NCI-H524 treated with DMSO at 0.1 percent for 48 hours (cell line): ENCODE data around the gene PPFIBP1.
"Not testable (repeated sequence)": the region's sequence is repeated elsewhere in the genome, so short reads cannot be mapped to it uniquely, and the experiment has no call there.

Source experiments
- DNase-seq: peaks from one replicate; lab custom pipeline; 2025; lab: John Stamatoyannopoulos, UW

Gene PPFIBP1

DNA sequence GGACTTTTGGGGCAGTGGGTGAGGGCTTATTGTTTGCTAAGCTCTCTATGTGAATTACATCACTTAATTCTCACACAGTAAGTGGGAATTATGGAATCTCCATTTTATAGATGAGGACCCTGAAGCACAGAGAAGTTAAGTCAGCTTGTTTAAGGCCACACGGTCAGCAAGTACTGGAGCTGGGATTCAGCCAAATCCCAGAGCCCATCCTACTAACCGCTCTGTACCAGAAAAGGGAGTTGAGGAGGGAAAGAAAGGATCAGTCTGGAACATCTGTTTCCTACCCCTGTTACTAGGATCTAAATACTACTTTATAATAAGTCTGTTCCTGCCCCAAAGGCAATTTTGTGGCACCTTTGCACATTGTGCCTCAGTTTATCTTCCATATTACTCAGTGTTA lies 42.6 kb downstream of the PPFIBP1 start:
- no peak for DNase-seq

DNA sequence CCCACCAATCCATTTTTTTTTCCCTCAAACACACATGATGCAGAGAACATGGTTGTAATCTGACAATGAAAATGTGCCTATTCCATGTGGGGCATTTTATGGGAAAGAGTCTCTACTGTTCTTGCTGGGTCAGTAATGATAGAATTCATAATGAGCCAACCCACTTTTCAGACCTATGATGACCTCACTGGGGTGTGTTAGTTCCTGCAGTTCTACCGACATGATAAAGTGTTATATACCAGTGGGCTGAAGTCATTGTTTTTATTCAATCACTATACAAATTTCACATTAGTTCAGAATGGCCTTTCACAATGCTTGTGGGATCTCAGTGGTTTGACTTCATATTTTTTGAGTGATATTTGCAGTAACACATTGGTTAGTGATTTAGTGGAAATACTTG lies 47.5 kb downstream of the PPFIBP1 start:
- no peak for DNase-seq

DNA sequence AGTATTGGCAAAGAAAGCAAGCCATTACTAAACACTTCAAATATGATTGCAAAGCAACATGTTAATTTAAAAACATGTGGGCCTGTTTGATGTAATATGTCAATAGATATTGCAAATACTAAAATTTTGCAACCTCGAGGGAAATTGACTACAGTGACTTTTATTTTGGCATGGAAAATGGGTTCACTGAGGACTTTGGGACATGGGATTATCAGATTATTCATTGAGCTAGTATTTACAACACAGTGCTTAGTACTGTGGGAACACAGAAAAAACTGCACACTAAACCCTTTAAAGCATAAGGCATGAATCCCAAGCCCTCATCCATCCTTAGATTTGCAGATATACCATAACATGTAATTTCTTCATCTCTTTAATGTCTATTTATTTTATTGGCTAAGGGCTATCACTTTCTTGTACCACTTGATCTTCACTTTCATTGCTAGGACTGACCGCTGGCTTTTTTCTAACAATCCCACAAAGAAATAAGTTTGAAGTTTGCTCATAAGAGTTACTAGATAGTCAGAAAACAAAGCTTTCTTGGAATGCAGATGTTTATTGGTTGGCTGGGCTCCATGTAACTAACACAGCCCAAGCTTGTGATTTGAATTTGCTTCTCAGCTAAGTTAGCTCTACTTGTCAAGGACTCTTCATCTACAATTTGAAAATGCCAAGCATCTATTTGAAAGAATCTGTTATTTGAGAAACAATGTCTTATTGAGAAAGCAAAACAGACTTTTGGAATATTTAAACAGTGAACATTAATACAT lies 48.7 kb downstream of the PPFIBP1 start:
- no peak for DNase-seq

DNA sequence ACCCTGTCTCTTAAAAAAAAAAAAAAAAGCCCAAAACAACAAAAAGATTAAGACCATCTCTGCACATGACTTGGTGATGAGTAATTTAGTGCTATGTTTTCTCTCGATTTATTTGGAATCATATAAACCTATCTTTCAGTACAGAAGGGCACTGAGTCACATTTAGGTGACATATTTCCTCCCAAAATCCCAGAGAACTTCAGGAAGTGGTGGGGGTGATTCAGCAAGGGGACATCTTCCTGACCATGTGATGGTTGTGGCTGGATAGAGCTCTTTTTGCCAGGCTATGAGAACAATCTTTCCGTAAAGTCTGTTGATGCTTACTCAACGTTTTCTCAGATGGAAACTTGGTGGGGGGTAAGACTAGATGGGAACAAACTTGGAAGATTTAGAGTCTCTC lies 50.0 kb downstream of the PPFIBP1 start:
- no peak for DNase-seq

DNA sequence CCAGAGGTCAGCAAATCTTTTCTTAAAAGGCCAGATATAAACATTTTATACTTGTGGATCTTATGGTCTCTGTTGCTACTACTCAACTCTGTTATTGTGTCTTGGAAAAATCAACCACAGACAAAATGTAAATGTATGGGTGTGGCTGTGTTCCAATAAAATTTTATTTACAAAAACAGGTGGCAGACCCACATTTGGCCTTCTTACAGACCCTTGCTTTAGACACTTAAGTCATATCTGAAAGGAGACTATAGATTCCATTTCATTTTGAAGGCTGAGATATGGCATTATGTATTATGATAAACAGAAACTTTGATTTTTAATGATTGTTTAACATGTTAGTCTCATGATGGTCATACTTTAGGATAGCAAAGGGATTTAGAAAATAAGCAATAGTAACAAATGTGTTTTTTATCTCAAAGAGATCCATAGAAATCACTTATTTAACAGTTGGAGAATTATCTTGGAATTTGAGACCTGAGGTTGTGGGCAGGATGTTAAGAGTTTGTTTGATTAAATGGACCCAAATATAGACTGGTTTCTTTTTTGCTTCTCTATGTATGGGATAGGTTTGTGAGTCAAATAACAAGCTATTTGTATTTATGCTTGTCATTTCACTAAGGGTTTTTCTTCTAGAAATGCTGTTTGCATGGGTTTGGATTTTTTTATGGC lies 51.2 kb downstream of the PPFIBP1 start:
- DNase-seq: no peak

DNA sequence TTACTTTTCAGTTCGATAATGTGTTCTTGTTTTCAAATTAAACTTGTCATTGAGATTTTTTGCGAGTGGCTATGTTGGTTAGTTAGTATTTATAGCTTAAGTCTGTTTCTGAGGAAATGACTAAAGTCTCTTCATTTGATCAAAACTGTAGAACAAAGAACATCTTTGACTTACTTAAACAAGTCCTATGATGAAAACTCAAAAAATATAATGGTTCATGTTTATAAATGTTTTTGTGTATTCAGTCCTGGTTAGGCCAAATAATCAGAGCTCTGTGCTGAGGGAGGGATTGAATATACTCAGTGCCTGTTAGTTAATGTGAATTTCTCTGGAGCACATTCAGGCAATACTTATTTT lies 51.7 kb downstream of the PPFIBP1 start:
- DNase-seq: no peak

DNA sequence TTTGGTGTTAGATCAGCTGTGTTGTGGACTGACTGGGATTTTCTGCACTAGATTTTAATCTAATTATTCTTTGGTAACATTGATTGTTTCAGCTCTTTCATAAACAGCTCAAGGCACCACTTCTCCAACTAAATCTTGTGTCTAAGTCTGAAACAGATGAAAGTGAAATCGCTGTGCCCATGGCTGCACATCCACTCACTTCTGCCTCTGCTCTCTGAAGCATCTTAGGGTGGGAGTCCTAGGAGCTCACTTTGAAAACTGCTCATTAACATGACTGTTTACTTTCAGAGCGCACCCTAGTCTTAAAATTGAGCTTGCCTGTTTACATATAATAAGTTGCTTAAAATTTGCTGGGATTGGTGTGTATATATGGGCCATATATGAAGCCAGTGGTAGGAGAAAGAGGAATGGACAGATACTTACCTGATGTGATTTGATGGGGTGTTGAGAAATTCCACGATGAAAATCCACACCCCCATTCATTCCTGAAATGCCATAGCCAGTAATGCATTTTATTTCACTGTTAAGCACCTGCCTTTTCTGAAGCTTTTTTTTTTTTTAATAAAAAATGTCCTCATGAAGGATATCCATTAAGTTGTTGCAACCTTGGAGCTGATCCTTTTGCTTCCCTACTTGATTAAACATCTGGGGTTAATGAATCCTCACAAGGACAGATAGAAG lies 52.8 kb downstream of the PPFIBP1 start:
- DNase-seq: no peak

DNA sequence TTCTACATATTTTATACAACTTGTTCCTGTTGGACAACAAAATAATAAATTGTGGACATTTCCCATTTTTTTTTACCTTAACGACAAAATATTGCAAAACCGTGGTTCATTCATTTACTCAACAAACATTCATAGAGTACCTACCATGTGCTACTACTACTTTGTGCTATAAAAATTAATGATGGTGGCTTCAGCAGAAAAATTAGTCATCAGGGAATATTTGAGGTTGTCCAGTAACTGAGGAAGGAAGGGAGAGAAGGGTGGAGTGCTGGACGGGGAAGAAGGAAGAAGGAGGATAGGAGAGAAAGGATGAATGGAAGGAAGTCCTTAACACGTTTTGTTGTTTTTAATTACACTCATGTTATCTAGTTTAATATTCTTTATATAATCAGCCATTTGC lies 53.7 kb downstream of the PPFIBP1 start:
- no peak for DNase-seq

DNA sequence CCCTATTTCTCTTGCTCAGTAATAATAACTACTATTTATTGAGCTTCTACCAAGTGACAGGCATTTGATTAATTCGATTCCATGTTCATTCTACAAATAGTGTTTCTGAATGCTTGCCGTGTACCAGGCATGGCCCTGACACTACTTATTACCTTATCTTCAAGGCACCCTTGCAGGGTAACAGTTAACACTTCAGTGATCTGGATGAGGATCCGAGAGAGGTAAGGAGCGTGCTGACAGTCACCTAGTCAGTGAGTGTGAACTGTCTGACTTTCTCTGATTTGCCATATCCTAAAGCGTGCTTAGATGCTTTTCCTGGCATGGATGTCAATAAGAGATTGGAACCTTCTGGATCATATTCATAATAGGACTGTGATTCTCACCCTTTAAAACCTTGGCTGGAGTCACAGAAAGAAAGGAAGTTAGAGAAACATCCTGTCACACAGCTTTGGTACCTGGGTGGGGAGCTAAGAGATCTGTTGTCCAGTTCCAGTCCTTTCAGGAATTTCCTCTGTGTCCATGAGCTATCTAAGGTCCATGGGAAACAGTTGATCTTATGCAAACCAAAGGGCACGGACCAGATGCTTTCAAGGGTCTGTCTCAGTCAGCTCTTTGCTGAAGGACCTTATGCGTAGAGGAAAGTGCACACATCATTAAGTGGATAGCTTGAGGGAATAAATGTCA lies 54.8 kb downstream of the PPFIBP1 start:
- no peak for DNase-seq

DNA sequence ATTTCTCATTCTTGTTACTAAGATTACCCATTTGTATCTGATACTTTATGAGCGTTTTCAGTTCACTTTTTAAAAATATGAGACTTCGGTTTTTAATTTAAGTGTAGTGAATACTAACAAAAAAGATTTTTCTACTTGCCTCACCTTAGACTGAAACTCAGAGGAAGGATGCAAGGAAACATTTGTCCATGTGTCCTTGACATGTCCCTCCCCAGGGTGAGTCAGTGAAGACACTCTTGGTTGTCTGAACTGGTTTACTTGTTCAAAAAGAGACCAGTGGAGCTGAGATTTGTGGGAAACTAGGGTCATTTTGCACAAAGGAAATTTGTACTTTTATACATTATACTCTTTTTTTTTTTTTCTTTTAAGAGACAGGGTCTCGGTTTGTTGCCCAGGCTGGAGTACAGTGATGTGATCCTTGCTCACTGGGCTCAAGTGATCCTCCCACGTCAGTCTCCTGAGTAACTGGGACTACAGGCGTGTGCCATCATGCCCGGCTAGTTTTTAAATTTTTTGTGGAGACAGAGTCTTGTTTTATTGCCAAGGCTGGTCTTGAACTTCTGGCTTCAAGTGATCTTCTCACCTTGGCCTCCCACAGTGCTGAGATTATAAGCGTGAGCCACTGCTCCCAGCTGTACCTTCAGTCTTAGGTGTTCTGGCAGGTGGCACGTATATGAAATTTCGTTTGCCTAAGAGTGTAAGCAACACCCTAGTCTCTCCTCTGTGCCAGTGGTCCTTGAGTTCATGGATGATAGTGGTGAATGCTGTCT lies 56.7 kb downstream of the PPFIBP1 start:
- DNase-seq: no peak

DNA sequence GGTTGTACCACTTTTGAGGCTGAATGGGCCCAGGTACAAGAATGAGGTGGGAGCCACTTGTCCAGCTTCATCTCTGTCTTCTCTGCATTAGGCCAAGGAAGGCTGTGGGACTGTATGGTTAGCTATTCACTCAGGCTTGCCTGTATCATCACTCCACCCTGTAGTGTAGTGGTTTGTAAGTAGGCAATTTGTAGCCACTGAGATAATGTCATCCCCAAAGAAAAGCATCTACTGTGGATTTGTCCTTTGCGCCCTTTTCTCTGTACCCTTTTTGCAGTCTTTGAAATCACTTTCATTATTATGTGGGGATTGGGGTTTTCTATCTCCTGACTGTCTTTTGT lies 57.3 kb downstream of the PPFIBP1 start:
- not testable (repeated sequence) for DNase-seq

DNA sequence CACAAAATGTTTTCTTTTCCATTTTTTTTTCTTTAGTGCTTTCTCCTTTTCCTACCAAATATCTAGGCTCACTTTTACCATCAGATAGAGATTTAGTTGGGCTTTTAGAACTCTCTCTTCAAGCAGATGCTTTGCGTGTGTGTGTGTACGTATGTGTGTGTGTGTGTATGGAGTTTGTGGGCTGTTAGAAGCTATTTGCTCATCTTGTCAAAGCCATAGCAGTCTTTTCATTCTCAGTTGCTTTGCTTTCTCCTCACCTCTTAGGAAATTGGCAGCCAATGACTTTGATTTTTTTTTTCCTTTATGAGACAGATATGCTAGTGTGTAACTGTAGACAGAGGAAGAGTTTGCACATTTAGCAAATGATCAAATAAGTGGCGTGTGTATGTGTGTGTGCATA lies 57.8 kb downstream of the PPFIBP1 start:
- DNase-seq: not testable (repeated sequence)

DNA sequence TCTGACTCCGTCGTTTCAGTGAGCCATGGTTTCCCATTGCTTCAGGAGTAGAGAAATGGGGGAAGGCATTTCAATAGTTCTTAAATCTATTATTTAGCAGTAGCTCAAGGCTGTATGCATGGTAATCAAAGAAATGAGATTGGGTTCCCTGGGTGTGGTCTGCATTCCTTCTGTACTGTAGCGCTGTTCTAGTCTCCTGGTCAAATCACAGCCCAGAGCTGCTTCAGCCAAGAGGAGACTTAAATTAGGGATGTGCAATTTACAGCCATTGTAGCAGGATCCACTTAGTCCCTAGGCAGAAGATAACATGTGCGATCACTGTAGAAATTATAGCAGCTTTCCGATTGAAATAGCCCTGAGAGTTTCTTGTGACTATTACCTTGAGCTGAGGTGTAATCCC lies 58.4 kb downstream of the PPFIBP1 start:
- not testable (repeated sequence) for DNase-seq

DNA sequence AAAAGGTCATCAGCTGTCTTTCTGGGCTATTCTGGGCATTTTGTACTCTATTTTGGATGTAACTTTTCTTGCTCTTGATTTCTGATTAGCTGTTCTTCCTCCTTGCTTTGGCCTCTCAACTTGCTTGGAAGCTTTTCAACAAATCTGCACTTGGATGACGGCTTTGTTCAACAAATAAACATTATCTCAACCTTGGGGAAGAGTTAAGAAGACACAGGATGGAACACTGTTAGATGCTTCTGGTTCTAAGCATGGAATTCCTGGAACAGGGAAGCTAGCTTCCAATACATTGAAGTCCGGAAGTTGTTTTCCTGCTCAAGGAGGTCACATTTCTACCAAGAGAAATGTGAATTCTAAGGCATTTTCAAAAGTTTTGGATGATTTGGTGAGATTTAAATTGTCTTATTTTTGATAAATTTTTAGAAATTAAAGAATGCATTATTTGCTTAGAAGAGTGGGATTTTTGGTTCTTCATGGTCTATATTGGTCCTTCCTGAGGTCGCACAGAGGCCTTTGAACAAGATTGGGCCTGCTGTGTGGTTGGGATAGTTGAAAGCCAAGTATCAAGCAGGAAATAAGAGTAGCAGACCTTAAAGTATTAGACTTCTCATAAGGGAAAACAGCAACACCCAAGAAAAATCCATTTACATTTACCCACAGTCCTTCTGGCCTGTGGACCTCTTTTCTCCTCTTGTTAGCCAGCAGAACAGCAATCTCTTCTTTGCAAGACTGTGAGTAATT lies 59.2 kb downstream of the PPFIBP1 start:
- DNase-seq: no peak

DNA sequence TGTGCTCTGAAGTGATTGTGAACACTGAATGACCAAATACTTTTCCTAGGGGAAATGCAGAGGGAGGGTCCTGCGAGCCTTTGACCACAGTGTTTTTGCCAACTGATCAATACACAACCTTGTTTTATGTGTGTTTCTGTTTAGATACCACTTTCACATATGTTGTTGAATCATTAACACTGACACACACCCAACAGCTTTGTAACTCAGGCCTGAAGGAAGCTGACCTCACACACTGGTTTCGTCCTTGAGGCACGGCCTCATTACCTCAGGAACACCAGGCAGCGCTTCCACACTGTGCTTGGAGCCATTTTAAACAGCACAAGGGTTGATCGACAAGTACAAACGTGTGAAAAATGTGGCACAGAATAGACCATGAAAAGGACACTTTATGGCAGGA lies 60.0 kb downstream of the PPFIBP1 start:
- no peak for DNase-seq

DNA sequence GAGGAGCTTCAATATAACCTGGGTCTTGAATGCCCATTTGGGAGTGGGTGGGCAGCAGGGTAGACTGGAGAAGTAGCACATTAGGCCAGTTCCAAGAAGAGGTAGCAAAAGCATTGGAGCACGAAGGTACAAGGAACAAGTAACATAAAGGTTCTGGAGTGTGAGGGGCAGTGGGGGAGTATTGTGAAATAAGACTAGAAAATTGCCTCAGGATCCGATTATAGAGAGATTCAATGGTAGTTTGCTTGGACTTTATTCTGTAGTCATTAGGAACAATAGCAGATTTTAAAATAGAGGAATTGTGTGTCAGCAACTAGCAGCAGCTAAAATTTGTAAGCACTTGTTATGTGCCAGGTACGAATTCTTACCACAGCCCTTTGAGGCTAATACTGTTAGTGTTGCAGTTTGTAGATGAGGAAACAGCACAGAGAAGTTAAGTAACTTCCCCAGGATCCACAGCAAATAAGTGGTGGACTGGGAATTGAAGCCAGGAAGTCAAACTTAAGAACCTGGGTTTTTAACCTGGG lies 61.8 kb downstream of the PPFIBP1 start:
- no peak for DNase-seq

DNA sequence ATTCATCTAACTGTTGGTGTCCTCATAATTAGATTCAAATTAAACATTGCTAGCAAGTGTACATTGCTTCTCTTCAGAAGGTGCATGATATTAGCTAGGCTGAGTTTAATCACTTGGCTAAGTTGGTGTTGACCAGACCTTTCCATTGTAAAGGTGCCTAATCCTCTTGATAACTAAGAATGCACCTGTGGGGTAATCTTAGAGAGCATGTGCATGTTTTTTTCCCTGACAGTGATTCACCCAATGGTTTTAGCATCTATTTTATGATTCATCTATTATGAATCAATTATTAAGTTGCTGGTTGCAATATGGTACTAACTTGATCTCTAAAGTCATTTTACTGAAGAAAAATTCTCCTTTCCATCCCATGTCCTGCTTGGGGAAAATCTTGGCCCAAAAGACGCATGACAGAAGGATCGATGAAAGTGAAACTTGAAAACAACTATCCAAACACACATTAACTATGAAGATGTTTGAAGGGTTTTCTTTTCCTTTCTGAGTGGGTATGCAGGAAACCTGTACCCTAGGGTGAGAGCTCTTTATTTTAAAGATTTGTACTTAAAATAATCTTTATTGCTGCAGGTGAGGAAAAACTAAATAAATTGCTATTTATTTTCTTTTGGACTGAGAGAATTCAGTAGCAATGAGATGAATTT lies 64.2 kb downstream of the PPFIBP1 start:
- DNase-seq: not testable (repeated sequence)

DNA sequence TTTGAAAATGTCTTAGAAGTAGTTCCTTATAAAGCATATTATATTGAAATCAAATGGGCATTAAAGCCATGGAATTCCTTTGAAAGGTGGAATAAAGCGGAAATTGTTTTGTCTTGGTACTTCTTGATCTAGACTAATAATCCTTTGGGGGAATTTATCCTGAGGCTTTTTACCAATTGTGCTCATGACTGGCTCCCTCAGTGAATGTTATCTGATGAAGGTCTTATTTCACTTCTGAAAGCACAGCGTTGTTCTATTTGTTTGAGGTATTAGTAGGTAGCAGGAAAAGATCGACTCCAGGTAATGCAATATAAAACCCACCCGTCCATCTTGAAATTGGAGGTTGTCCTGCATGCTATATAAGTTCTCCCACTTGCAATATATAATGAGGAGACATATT lies 64.8 kb downstream of the PPFIBP1 start:
- no peak for DNase-seq

DNA sequence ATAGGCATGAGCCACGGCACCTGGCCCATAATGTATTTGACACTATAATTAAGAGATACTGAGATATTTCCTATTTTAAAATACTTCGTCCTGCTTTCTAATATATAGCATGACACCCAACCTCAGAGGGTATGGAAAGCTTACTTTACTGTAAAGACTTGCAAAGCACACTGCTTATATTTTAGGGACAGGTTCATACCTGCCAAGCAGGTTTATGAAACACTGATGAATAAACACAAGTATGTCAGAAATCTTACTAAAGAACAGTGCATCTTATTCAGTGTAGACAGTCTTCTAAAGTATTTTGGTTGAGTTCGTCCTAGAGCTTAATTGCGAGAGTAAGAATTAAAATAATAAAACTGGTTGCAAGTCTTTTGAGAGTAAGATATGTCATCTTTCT lies 65.4 kb downstream of the PPFIBP1 start:
- no peak for DNase-seq

DNA sequence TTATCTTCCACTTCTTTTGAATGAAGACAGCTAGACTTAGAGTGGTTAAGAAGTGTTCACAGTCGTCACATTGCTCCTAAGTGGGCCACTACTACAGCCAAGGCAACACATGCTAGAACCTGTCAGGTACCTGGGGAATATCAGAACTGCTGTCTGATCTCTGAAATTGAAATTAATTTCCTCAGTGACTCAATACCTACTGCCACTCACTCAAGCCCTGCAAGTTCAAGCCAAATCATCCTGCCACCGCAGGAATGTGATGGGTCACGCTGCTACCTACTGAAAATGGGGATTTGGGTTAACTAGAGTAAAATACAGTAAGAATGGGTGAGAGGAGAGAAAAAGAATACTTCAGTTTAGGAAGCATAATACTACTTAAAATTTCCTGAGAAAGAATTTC lies 67.7 kb downstream of the PPFIBP1 start:
- DNase-seq: not testable (repeated sequence)

DNA sequence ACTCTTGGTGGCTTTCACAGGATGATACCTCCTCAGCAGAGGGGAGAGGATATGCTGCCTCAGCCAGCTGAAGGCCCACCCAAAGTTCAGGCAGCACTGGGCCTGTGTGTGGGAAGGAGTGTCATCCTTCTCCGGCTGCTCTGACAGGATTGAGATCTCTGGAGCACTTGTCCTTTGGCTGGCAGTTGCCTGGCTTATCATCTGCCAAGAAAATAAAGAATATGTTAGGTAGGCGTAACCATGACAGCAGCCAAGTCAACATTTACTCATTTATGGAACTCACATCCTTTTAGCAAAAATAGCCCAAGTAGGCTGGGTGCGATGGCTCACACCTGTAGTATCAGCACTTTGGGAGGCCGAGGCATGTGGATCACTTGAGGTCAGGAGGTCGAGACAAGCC lies 68.5 kb downstream of the PPFIBP1 start:
- DNase-seq: no peak
